ENCODE measurements around the gene KDM3B. TPM values are rescaled to one million over a fixed set of nuclear protein-coding genes. Genes with fewer than 3 reads are reported as not detected.

The KDM3B gene
- polyA plus RNA-seq, 2 of the 4 experiments (the other 2 are of a cell fraction), result 38.1 to 52.5 TPM

DNA sequence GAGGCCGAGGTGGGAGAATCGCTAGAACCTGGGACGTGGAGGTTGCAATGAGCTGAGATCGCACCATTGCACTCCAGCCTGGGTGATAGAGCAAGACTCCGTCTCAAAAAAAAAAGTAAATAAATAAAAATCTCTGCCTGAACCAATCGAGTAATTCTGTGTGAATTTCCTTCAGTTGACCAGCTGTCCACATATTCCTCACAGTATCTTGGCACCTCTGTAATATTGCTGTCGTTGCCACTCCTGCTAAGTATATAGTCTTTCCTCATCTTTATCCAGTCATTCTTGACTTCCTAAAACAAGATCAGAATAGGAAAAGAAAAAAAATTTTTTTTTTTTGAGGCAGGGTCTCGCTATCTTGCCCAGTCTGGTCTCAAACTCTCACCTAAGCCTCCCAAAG lies 29.9 kb downstream of the KDM3B start:
- FAIRE-seq, result no peak
- CTCF ChIA-PET, result interaction anchor here (1.4 to 2.9 kb wide), 4 partner anchors 10 to 29 kb away, joined by 3 to 11 read pairs (median 6); no protein-coding TSS in a partner anchor
- H3K4me3 ChIP-seq, result no peak overlapping the region
- WGBS (ENCODE audit: missing lambda C conversion rate), result 93% methylated on average over 8 of the region's 8 CpGs
- POLR2A ChIA-PET, result no interaction called here
- H3K4me1 ChIP-seq, result no peaks in the 10 kb centered on the region
- no peak overlapping the region for H3K27ac ChIP-seq
- ATAC-seq, result no peak
- no peak for DNase-seq (ENCODE audit: low read depth in 1 of 2, low spot score in 1 of 2)
- H3K4me2 ChIP-seq, result no peak overlapping the region
- H3K9me3 ChIP-seq, result no peaks in the 10 kb centered on the region
- TF ChIP-seq MYC (IDR thresholded peaks at IDR 0.05; ENCODE audit: borderline replicate concordance, low read length) (no peak), TP53 (CRISPR knock-in tag; IDR thresholded peaks at IDR 0.05) (no peak), HDAC2 (IDR thresholded peaks at IDR 0.05) (no peak), CEBPB (IDR thresholded peaks at IDR 0.05) (no peak), E2F6 (IDR thresholded peaks at IDR 0.05; ENCODE audit: borderline replicate concordance, low read depth) (no peak), NFE2L2 (conservative IDR thresholded peaks at IDR 0.05; ENCODE audit: low read length) (no peak), RNF2 (IDR thresholded peaks at IDR 0.05; ENCODE audit: borderline replicate concordance, low read depth) (no peak), POLR2AphosphoS2 (conservative IDR thresholded peaks at IDR 0.05; ENCODE audit: low read length) (no peak), EP300 (IDR thresholded peaks at IDR 0.05) (no peak), HOXB5 (CRISPR knock-in tag; IDR thresholded peaks at IDR 0.05) (no peak), SMC3 (IDR thresholded peaks at IDR 0.05) (no peak), BHLHE40 (IDR thresholded peaks at IDR 0.05; ENCODE audit: low read depth, low read length) (no peak), PBX3 (IDR thresholded peaks at IDR 0.05) (no peak), FOSL2 (IDR thresholded peaks at IDR 0.05) (no peak), FOSL2 (CRISPR knock-in tag; IDR thresholded peaks at IDR 0.05) (no peak), NPAS2 (CRISPR knock-in tag; IDR thresholded peaks at IDR 0.05; ENCODE audit: borderline replicate concordance) (no peak), MAZ (IDR thresholded peaks at IDR 0.05; ENCODE audit: borderline replicate concordance, low read depth, low read length) (no peak), JUN (IDR thresholded peaks at IDR 0.05) (no peak), SREBF2 (IDR thresholded peaks at IDR 0.05) (no peak), HOXA7 (CRISPR knock-in tag; IDR thresholded peaks at IDR 0.05) (no peak)
- TF ChIP-seq, protein P1, sequence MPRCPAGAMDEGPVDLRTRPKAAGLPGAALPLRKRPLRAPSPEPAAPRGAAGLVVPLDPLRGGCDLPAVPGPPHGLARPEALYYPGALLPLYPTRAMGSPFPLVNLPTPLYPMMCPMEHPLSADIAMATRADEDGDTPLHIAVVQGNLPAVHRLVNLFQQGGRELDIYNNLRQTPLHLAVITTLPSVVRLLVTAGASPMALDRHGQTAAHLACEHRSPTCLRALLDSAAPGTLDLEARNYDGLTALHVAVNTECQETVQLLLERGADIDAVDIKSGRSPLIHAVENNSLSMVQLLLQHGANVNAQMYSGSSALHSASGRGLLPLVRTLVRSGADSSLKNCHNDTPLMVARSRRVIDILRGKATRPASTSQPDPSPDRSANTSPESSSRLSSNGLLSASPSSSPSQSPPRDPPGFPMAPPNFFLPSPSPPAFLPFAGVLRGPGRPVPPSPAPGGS (IDR thresholded peaks at IDR 0.05), result no peak

- 83% methylated on average over 1 of the region's 1 CpG for WGBS (ENCODE audit: missing lambda C conversion rate)
- Histone ChIP-seq H3K4me2 (no peak overlapping the region), H3K4me1 (no peaks in the 10 kb centered on the region), H3K27ac (no peak overlapping the region), H3K4me3 (no peak overlapping the region), H3K9me3 (no peaks in the 10 kb centered on the region)
- POLR2A ChIA-PET, result no interaction called here
- ATAC-seq (no peak), FAIRE-seq (no peak), DNase-seq (ENCODE audit: low read depth in 1 of 2, low spot score in 1 of 2) (no peak)
- CTCF ChIA-PET, result interaction anchor here (0.7 to 1.7 kb wide), 5 partner anchors 9 to 161 kb away, joined by 3 to 6 read pairs (median 3); partner anchors contain the start of gene KDM3B
- TF ChIP-seq MAFK (IDR thresholded peaks at IDR 0.05; ENCODE audit: partially characterized antibody) (no peak), SREBF2 (IDR thresholded peaks at IDR 0.05) (no peak), EP300 (IDR thresholded peaks at IDR 0.05) (no peak), KDM1A (IDR thresholded peaks at IDR 0.05; ENCODE audit: low read depth) (no peak), ZSCAN20 (CRISPR knock-in tag; IDR thresholded peaks at IDR 0.05) (no peak), HMGXB4 (CRISPR knock-in tag; IDR thresholded peaks at IDR 0.05; ENCODE audit: borderline replicate concordance) (no peak), NFE2L2 (conservative IDR thresholded peaks at IDR 0.05; ENCODE audit: low read length) (no peak), TP53 (CRISPR knock-in tag; IDR thresholded peaks at IDR 0.05) (no peak), EHMT2 (IDR thresholded peaks at IDR 0.05; ENCODE audit: low read depth) (no peak), HEYL (CRISPR knock-in tag; IDR thresholded peaks at IDR 0.05) (no peak), CBX2 (IDR thresholded peaks at IDR 0.05; ENCODE audit: borderline replicate concordance, low read depth) (no peak), EHF (CRISPR knock-in tag; IDR thresholded peaks at IDR 0.05) (no peak)
- TF ChIP-seq, protein P2, sequence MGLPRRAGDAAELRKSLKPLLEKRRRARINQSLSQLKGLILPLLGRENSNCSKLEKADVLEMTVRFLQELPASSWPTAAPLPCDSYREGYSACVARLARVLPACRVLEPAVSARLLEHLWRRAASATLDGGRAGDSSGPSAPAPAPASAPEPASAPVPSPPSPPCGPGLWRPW (IDR thresholded peaks at IDR 0.05), result no peak
- TF ChIP-seq, protein P1 (IDR thresholded peaks at IDR 0.05), result no peak
These were observed 33.2 kb downstream of the KDM3B start for GRCh38 chr5:138385660-138386059.
